Heart left ventricle (tissue), 16 donors: Measurements from ENCODE around the gene IL10RB. TPM values are rescaled to one million over a fixed set of nuclear protein-coding genes. Genes with fewer than 3 reads are reported as not detected.

Experiments used
- ATAC-seq, 4 donors: fragments of 200-7000 bp; cut with Tn5 transposase; one replicate each; pipeline ENCODE4 v1.9.1; 2020 to 2022; ENCODE audit warnings: moderate library complexity in 4 of 4, mild to moderate bottlenecking in 3 of 4, moderate number of reproducible peaks in 1 of 4
- DNase-seq, 5 donors: peaks; one replicate each; pipeline ENCODE4 v3.0.0-alpha.2; 2020
- H3K27ac ChIP-seq, 12 donors: fragments of 200-600 bp; sonication (generic) in 4 of 12; one replicate each; pipeline versions ENCODE4 v1.5.0 to v1.8.0; 2016 to 2022; ENCODE audit warnings: mild to moderate bottlenecking in 2 of 12
- H3K27me3 ChIP-seq, 9 donors: fragments of 200-600 bp; sonication (generic) in 2 of 9; one replicate each; pipeline versions ENCODE4 v1.5.1 to v1.8.0; 2016 to 2022; ENCODE audit warnings: mild to moderate bottlenecking in 3 of 9
- H3K36me3 ChIP-seq, 9 donors: fragments of 200-600 bp; sonication (generic) in 2 of 9; one replicate each; pipeline versions ENCODE4 v1.5.0 to v1.8.0; 2018 to 2022; ENCODE audit warnings: mild to moderate bottlenecking in 2 of 9
- H3K4me1 ChIP-seq, 12 donors: fragments of 200-600 bp; sonication (generic) in 4 of 12; one replicate each; pipeline versions ENCODE4 v1.5.0 to v1.8.0; 2016 to 2022; ENCODE audit warnings: mild to moderate bottlenecking in 3 of 12
- H3K4me3 ChIP-seq, 12 donors: fragments of 200-600 bp; sonication (generic) in 4 of 12; one replicate each; pipeline versions ENCODE4 v1.5.0 to v1.8.0; 2017 to 2022; ENCODE audit warnings: mild to moderate bottlenecking in 9 of 12, moderate library complexity in 4 of 12
- H3K9me3 ChIP-seq, 12 donors: fragments of 200-600 bp; sonication (generic) in 4 of 12; one replicate each; pipeline versions ENCODE4 v1.5.0 to v1.8.0; 2016 to 2022; ENCODE audit warnings: mild to moderate bottlenecking in 1 of 12
- POLR2A ChIP-seq, 2 donors: fragments of 450-650 bp; IDR thresholded peaks; one replicate each; pipeline ENCODE4 v1.6.1; 2017; ENCODE audit warnings: antibody characterized with exemption in 2 of 2, mild to moderate bottlenecking in 2 of 2, moderate library complexity in 2 of 2
- WGBS, 4 donors: extraction: QIAGEN DNeasy Blood & Tissue Kit in 2 of 4; methylation state at CpG; one replicate each; pipeline versions ENCODE4 v1.1.5 to v1.1.7; 2013 to 2018; 5-methylcytosine and 5-hydroxymethylcytosine counted together
- intact Hi-C, 10 donors: fragments of 100-400 bp; cut with DNase I; formaldehyde crosslinking; loops; one replicate each; pipeline versions ENCODE4 v1.11.1 to v1.14.2; 2022
- polyA plus RNA-seq, 2 donors: library from polyadenylated mRNA; stranded (reverse); fragments of 200-250 nt; gene quantifications; one replicate each; pipeline ENCODE4 v1.2.3, GENCODE V29; 2013
- total RNA-seq, 9 donors: library from RNA; depleted of rRNA in 2 of 9; stranded (reverse); fragments of >200 nt in 2 of 9; fragmentation: NEBNext Ultra II Directional in 3 of 9; extraction: Animal tissue kit (Norgen Biotek cat#: 25700) in 3 of 9; gene quantifications; one replicate each; pipeline versions ENCODE4 v1.1.0 to v1.2.4, GENCODE V29; 2016 to 2023
- TF ChIP-seq, protein P1 (sequence below), 12 donors: fragments of 200-600 bp; sonication (generic) in 4 of 12; IDR thresholded peaks; one replicate each; pipeline versions ENCODE4 v1.5.0 to v1.8.0; 2018 to 2022; ENCODE audit warnings: antibody characterized with exemption in 12 of 12, mild to moderate bottlenecking in 5 of 12
- donor health status: ischemic (EF 13 %, LVEDD 7.1; RV severe dilation, severe dysfunction).
- donor health status: healthy with polysubstance abuse.
- donor health status: DM: no; HTN: yes; CAD: no.
- donor health status: DM: no; HTN: no; CAD: no.
- donor health status: ischemic (EF 25% LVEDD 6.9; RV normal size, moderate dysfunction).
- donor health status: ischemic (EF 25% LVEDD 5.7; RV mildly dilated, moderate dysfunction).
- donor health status: healthy.
- donor health status: DM: yes; HTN: yes; CAD: no.
- donor health status: ischemic (EF 35%, LVEDD 5.7; RV mildly dilated, moderate dysfunction).
- donor health status: nonischemic (EF 11% LVEDD 7.7; RV severe dilation, severe dysfunction).
- donor health status: DM: yes; HTN: yes; CAD: no.
- donor health status: PGD.
- donor health status: ischemic (EF 29% LVEDD 5.4; RV normal size, mild dysfunction).
- donor health status: nonischemic (EF 23%, LVEDD 6.1; RV moderate dilation, normal function).

The IL10RB gene
- total and polyA plus RNA-seq, 11 donors, result 4.5 to 28.2 (median 8.3) TPM

DNA sequence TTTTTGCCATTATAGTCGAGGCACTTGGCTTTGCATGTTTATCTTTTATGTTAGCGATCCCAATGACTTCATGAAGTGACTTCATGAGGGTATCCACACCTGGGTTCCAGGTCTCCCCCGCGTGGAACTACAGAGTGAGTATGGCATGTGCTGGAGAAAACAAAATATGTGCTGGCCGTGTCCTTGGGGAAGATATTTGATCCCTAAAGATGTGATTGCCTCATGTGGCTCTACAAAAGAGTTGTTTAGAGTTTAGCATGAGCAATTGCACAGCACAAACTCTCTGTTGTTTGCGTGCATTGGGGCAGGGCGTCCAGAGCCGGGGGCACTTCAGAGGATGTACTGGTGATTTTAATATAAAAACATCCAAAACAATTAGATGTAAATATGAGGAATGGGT lies 4.8 kb downstream of the IL10RB start:
- ATAC-seq (no peak), DNase-seq (no peak)
- H3K9me3 ChIP-seq, result peaks cover 0 to 6% (median 0%) of the 10 kb centered on the region in 12 donors
- H3K4me1 ChIP-seq, result peaks cover 0 to 31% (median 7%) of the 10 kb centered on the region in 12 donors
- H3K4me3 ChIP-seq, result no peak overlapping the region
- WGBS, 4 donors, result 92 to 96% (median 94%) methylated on average over 8 of the region's 8 CpGs
- no peak overlapping the region for H3K27ac ChIP-seq
- no peaks in the 10 kb centered on the region for H3K27me3 ChIP-seq
- TF ChIP-seq POLR2A (IDR thresholded peaks at IDR 0.05), result no peak
- TF ChIP-seq, protein P1, sequence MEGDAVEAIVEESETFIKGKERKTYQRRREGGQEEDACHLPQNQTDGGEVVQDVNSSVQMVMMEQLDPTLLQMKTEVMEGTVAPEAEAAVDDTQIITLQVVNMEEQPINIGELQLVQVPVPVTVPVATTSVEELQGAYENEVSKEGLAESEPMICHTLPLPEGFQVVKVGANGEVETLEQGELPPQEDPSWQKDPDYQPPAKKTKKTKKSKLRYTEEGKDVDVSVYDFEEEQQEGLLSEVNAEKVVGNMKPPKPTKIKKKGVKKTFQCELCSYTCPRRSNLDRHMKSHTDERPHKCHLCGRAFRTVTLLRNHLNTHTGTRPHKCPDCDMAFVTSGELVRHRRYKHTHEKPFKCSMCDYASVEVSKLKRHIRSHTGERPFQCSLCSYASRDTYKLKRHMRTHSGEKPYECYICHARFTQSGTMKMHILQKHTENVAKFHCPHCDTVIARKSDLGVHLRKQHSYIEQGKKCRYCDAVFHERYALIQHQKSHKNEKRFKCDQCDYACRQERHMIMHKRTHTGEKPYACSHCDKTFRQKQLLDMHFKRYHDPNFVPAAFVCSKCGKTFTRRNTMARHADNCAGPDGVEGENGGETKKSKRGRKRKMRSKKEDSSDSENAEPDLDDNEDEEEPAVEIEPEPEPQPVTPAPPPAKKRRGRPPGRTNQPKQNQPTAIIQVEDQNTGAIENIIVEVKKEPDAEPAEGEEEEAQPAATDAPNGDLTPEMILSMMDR (IDR thresholded peaks at IDR 0.05), result no peak
- H3K36me3 ChIP-seq, result peaks cover 0 to 72% (median 36%) of the 10 kb centered on the region in 9 donors
- intact Hi-C loops, result no loop called here

DNA sequence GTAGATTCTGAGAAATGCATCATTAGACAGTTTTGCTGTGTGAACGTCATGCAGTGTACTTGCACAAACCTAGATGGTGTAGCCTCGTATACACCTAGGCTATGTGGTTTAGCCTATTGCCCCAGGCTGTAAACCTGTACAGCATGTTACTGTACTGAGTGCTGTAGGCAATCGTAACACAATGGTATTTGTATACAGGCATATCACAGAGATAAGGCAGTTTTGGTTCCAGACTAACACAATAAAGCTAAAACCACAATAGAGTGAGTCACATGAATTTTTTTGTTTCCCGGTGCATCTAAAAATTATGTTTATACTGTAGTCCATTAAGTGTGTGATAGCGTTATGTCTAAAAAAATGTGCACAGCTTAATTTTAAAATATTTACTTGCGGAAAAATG lies 6.9 kb downstream of the IL10RB start:
- no peak for ATAC-seq
- WGBS, 4 donors, result 90 to 96% (median 92%) methylated on average over 6 of the region's 6 CpGs
- Histone ChIP-seq H3K9me3 (peaks cover 0 to 6% (median 0%) of the 10 kb centered on the region in 12 donors), H3K4me1 (peaks cover 0 to 19% (median 0%) of the 10 kb centered on the region in 12 donors), H3K4me3 (no peak overlapping the region), H3K27me3 (no peaks in the 10 kb centered on the region), H3K36me3 (peaks cover 0 to 86% (median 45%) of the 10 kb centered on the region in 9 donors), H3K27ac (no peak overlapping the region)
- TF ChIP-seq, protein P1 (IDR thresholded peaks at IDR 0.05), result no peak
- no peak for TF ChIP-seq POLR2A (IDR thresholded peaks at IDR 0.05)
- intact Hi-C loops, result no loop called here
- no peak for DNase-seq

DNA sequence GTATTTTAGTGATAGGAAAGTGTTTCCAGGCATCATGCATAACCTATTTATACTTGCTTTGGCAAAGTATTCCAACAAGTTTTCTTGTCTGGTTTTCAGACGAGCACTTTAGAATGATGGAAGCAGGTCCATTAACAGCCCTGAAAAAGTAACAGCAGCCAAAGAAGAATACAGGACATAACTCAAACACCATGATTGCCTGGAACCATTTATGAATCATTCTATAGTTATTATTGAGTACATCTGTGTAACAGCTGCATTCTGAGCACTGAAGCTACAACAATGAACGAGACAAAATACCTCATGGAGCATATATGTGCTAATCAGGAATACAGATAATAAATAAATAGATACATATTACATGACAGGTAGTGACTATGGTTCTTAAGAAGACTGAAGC lies 12.6 kb downstream of the IL10RB start:
- Histone ChIP-seq H3K27ac (no peak overlapping the region), H3K27me3 (no peaks in the 10 kb centered on the region), H3K36me3 (peaks cover 0 to 92% (median 50%) of the 10 kb centered on the region in 9 donors), H3K9me3 (peaks cover 0 to 14% (median 0%) of the 10 kb centered on the region in 12 donors), H3K4me1 (peaks cover 0 to 3% (median 0%) of the 10 kb centered on the region in 12 donors), H3K4me3 (no peak overlapping the region)
- ATAC-seq (no peak), DNase-seq (no peak)
- intact Hi-C loops, result no loop called here
- TF ChIP-seq, protein P1 (IDR thresholded peaks at IDR 0.05), result no peak
- no peak for TF ChIP-seq POLR2A (IDR thresholded peaks at IDR 0.05)
- WGBS, 4 donors, result 77 to 79% (median 78%) methylated on average over 2 of the region's 2 CpGs

GRCh38 chr21:33279330-33279820 lies 13.2 kb downstream of the IL10RB start:
- TF ChIP-seq, protein P1 (IDR thresholded peaks at IDR 0.05), result no peak
- no peak for TF ChIP-seq POLR2A (IDR thresholded peaks at IDR 0.05)
- intact Hi-C loops, result no loop called here
- peaks cover 0 to 92% (median 54%) of the 10 kb centered on the region in 9 donors for H3K36me3 ChIP-seq
- no peak overlapping the region for H3K27ac ChIP-seq
- H3K4me3 ChIP-seq, result no peak overlapping the region
- no peak for DNase-seq
- H3K9me3 ChIP-seq, result peaks cover 0 to 14% (median 0%) of the 10 kb centered on the region in 12 donors
- no peaks in the 10 kb centered on the region for H3K27me3 ChIP-seq
- no peak for ATAC-seq
- H3K4me1 ChIP-seq, result peaks cover 0 to 3% (median 0%) of the 10 kb centered on the region in 12 donors
- WGBS, 4 donors, result 80 to 99% (median 97%) methylated on average over 3 of the region's 3 CpGs
